GM19467 (cell line): ENCODE results near the gene MSN.
"Not testable (repeated sequence)": the region's sequence is repeated elsewhere in the genome, so short reads cannot be mapped to it uniquely, and the experiment has no call there.

Experiments
- ATAC-seq: cut with Tn5 transposase; IDR thresholded peaks from one replicate; pipeline ENCODE4 v1.9.1; 2021; ENCODE audit warnings: mild to moderate bottlenecking, moderate library complexity; ENCODE audit not compliant: unreplicated experiment

The MSN gene

GRCh38 chrX:65712005-65712806 lies 44.8 kb downstream of the MSN start:
- ATAC-seq = no peak

DNA sequence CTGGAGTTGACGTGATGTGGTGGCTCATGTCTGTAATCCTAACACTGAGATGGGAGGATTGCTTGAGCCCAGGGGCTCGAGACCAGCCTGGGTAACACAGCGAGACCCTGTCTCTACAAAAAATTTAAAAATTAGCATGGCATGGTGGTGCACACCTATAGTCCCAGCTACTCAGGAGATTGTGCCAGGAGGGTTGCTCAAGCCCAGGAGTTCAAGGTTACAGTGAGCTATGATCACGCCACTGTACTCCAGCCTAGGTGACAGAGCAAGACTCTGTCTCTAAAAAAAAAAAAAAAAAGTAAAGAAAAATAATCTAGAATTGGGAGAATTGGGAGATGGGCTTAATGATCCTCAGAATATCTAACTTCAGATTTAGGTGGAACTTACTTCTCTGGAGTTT lies 51.1 kb downstream of the MSN start:
- no peak for ATAC-seq

DNA sequence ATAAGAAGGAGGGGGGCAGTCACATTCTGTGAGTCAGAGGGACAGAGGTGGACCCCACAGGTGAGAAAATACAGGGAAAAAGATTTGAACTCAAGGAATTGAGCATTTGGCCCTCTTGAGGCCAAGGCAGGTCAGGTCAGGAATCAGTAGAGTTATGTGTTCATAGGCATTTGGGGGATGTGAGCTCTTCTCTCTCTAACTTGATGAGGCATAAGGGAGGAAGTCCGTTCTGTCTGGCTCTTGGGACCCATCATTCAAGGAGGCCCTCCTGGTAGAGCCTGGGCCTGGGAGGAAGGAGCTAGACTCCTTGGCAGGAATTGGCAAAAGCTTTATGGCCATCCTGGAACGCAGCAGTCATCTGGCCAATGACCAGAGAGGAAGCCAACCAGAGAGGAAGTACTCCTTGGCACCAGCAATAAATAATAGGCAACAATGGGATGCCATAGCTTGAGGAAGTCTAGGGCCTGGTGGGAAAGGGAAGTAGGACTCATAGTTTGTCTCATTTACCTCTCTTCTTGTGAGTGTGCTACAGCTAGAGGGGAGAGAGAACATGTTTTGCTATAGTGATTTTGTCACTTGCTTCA lies 53.0 kb downstream of the MSN start:
- ATAC-seq = no peak

DNA sequence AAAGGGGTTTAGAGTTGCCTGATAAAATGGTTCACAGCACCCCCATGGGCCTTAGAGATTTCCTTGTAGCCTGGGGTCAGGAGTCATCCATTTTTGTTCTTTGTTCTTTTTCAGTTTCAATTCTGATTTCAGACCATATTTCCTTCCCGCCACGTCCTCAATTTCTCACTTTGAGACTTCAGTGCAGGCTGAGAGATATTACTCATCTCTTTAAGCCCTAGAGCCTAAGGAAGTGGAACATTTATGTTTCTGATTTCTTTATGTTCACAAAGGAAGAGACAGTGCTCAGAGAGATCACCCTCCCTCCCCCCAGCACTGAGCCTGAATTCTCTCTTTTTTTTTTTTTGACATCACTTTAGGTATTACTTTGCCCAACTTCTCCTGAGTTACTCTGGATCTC lies 56.3 kb downstream of the MSN start:
- peak; percentile 82 for ATAC-seq

DNA sequence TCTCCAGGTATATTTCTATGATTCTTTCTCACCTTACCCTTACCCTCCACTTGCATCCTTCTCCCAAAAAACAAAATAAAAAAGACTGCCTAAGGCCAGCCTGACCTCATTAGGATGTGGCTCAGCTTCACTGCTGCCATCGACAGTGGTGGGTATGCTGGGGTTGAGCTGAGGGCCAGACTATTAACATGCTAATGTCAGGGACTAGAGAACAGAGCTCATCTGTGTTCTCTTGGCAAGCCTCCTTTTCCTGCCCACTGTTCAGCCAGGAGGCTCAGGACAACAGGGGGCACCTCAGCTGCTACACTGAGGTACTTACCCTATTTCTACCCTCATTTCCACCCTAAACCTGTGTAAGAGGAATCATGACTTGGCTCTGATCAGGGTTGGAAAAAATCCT lies 59.3 kb downstream of the MSN start:
- no peak for ATAC-seq

DNA sequence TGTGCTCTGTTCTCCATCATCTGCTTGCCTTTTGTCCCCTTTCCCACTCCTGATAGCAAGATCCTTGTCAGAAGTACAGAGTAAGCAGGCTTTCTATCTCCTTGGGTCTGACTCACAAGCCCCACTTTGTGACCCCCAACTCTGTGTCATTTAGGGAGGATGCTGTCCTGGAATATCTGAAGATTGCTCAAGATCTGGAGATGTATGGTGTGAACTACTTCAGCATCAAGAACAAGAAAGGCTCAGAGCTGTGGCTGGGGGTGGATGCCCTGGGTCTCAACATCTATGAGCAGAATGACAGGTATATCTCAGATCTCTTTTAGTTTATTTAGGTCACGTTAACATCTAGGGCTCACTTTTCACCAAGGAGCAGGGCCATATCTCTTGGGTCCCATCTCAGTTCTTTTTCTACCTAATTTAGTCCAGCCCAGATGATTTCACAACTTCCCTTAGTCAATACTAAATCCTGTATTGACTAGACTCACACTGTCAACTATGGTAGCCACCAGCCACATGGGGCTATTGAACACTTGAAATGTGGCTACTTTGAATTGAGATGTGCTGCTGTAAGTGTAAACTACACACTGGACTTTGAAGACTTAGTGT lies 64.3 kb downstream of the MSN start:
- ATAC-seq = no peak

- ATAC-seq = no peak
These were observed 73.5 kb downstream of the MSN start for GRCh38 chrX:65740909-65741308.

DNA sequence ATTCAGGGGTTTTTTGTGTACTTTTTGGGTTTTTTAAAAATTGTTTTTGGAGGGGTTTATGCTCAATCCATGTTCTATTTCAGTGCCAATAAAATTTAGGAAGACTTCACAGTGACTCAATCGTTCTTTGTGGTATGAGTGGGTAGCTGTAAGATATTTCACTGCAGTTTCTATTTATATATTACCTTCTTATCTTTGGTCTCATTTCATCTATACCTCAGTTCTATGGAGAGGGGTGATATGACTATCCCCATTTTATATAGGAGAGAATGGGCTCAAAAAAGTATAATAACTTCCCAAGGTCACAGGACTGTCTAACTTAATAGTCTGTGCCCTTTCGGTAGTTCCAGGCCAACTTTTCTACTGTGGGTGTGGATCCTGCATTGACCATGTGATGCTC lies 74.4 kb downstream of the MSN start:
- no peak for ATAC-seq

GRCh38 chrX:65744965-65745364 lies 77.5 kb downstream of the MSN start:
- no peak for ATAC-seq

DNA sequence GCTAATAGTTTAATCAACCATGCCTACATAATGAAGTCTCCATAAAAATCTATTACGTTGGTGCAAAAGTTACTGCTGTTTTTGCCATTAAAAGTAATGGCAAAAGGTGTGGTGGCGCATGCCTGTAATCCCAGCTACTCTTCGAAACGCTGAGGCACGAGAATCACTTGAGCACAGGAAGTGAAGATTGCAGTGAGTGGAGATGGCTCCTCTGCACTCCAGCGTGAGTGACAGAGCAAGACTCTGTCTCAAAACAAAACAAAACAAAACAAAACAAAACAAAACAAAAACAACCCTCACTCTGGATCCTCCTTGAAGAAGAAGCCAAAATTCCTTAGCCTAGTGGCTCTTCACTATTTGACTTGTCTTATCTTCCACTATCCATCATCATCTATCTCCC lies 78.0 kb downstream of the MSN start:
- no peak for ATAC-seq

DNA sequence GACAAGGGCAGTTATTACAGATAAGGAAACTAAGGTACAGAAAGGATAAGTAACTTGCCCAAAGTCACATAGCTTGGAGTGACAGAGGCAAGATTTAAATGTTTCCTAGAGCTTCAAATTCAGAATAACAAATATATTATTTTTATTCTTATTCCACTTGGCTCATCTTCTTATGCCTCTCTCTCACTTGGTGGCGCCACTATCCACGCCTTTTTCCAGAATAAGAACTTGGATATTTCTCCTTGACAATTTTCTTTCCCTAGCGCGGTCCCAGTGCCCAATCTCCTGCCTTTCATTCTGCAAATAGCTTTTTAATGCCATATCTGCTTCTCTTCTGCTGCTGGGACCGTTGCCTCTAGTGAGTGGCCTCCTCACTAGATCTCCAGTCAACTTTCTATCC lies 78.5 kb downstream of the MSN start:
- no peak for ATAC-seq

DNA sequence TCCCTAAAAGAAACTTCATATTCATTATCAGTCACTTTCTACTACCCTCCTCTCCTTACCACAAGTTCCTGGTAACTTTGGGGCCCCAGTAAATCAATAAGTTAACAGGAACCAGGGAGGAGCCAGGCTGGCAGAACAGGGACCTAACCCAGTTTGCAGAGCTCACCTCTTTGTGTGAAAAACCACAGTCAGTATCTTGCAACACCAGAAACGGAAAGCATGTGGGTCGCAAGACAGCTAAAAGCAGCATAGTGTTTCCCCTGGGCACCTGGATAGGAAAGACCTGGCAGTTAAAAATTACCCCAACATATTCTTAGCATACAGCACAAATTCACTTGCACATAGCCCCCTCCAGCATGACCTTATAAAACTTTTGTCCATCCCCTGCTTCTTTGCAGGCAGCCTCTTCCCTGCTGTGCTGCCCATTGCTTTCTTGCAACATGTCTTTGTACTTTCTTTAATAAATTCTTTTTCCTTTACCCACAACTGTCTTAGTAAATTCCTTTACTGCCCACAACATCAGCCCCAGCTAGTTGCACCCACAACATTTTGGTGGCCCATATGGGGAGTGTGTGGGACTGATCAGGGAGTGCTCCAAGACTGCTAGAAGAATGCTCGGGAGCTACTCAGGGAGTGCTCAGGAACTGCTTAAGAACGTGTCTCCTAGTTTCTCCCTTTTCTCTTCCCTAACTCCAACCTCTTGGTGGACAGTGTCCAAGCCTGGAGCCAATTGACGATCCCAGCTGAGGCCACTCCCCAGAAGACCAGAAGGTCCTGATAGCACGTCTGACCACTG lies 83.4 kb downstream of the MSN start:
- ATAC-seq = peak; percentile 87

DNA sequence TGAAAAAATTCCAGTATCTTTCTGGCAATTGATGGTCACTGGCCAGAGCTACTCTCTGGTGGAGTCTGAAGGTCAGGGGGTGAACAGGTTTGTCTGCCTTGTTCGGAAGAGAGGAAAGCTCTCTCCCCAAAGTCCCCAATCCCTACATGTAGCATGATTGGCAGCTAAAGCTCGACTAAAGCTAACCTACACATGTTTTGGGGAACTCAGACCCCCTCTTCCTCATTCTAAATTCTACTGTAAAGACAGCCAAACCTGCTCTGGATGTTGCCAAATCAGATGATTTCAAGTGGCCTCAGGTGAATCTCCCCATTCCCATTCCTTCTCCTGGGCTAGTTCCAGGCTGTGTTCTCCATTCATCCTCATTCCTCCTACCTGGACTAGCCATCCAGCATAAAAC lies 84.1 kb downstream of the MSN start:
- no peak for ATAC-seq

DNA sequence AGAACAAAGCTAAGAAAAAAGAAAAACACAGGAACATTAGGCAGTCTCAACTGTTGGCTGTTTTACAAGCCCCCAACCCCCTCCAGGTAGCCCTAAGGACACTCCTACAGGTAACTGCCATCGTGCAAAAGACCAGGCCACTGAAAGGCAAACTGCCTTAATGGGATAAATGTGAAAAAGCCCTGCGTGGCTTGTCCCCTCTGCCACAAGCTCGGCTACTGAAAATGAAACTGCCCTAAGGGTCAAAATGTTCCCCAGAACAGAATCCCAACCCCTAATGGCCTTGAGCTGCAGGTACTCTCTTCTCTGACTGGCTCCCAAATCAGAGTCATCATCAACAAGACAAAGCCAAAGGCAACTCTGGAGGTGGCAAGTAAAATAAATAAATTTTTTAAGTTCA lies 84.8 kb downstream of the MSN start:
- ATAC-seq = no peak

DNA sequence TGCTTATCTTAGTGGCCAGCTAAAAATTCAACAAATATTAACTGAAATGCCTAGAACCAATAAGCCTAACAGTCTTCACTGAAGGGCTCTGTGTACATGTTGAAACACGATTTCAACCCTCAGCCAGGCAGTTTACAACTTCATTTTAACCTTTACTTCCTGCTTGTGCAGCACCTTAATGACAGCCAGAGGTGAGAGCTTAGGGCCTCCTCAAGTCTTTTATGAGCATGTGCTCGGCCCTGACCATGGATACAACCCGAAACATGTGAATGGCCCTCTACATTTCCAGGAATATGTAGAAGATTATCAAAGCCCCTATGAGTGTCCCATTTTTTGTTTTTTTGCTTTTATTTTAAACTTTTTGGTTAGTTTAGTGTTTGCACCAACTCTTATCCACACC lies 88.3 kb downstream of the MSN start:
- ATAC-seq = no peak

- ATAC-seq = no peak
These were observed 90.5 kb downstream of the MSN start for GRCh38 chrX:65757943-65758342.

- ATAC-seq = no peak
These were observed 91.1 kb downstream of the MSN start for GRCh38 chrX:65758505-65758904.

DNA sequence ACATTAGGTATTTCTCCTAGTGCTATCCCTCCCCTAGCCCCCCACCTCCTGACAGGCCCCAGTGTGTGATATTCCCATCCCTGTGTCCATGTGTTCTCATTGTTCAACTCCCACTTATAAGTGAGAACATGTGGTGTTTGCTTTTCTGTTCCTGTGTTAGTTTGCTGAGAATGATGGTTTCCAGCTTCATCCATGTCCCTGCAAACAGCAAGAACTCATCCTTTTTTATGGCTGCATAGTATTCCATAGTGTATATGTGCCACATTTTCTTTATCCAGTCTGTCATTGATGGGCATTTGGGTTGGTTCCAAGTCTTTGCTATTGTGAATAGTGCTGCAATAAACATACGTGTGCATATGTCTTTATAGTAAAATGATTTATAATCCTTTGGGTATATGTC lies 92.1 kb downstream of the MSN start:
- not testable (repeated sequence) for ATAC-seq

GRCh38 chrX:65769564-65770292 lies 102.3 kb downstream of the MSN start:
- ATAC-seq = no peak

GRCh38 chrX:65772842-65773241 lies 105.4 kb downstream of the MSN start:
- ATAC-seq = no peak

DNA sequence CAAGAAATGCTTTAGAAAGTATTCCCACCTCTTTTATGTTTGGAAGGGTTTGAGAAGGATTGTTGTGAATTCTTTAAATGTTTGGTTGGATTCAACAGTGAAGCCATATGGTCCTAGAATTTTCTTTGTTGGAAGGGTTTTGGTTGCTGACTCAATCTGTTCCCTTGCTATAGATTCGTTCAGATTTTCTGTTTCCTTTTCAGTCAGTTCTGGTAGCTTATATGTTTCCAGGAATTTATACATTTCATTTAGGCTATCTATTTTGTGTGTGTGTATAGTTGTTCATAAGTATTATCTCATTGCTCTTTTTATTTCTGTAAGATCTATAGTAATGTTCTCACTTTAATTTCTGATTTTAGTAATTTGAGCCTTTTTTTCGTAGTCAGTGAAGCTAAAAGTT lies 114.4 kb downstream of the MSN start:
- no peak for ATAC-seq
